Measurements from ENCODE around the gene TCP11L2. TPM values are rescaled to one million over a fixed set of nuclear protein-coding genes. Genes with fewer than 3 reads are reported as not detected.

Gene TCP11L2
- total RNA-seq, 2 experiments from 2014 or later: 5.9 to 6.4 TPM

- ATAC-seq: no peak
- H3K4me3 Mint-ChIP-seq: no peak overlapping the region
- H3K36me3 Mint-ChIP-seq (ENCODE audit: low read depth): no peaks in the 10 kb centered on the region
- H3K27ac Mint-ChIP-seq: no peak overlapping the region
- ChIA-PET CTCF (interaction anchor here (1.3 to 1.4 kb wide), 2 partner anchors 25 to 105 kb away, joined by 3 read pairs; no protein-coding TSS in a partner anchor), POLR2A (no interaction called here)
- H3K4me1 Mint-ChIP-seq (ENCODE audit: low read depth): no peaks in the 10 kb centered on the region
- no peaks in the 10 kb centered on the region for H3K27me3 Mint-ChIP-seq (ENCODE audit: low read depth)
- H3K9me3 Mint-ChIP-seq (ENCODE audit: insufficient read depth): no peaks in the 10 kb centered on the region
- DNase-seq: no peak
Measured at GRCh38 chr12:106331599-106331998, 29.1 kb downstream of the TCP11L2 start.

DNA sequence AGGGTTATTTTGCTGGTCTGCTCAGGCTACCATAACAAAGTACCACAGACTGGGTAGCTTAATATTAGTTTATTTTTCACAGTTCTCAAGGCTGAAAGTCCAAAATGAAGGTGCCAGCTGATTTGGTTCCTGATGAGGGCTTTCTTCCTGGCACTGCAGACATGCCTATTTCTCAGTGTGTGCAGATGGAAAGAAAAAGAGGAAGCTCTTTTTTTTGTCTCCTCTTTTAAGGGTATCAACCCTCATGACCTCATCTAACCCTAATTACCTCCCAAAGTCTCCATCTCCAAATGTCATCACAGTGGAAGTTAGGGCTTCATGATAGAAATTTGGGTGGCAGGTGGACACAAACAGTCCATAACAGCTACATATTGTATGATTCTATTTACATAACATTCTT, 30.0 kb downstream of the TCP11L2 start:
- ATAC-seq (no peak), DNase-seq (no peak)
- Mint-ChIP-seq H3K36me3 (ENCODE audit: low read depth) (no peaks in the 10 kb centered on the region), H3K4me3 (no peak overlapping the region), H3K4me1 (ENCODE audit: low read depth) (no peaks in the 10 kb centered on the region), H3K27ac (no peak overlapping the region), H3K27me3 (ENCODE audit: low read depth) (no peaks in the 10 kb centered on the region), H3K9me3 (ENCODE audit: insufficient read depth) (no peaks in the 10 kb centered on the region)
- CTCF ChIA-PET: interaction anchor here (1.3 to 1.4 kb wide), 3 partner anchors 24 to 106 kb away, joined by 3 to 5 read pairs (median 3); partner anchors contain the start of gene POLR3B
- POLR2A ChIA-PET: no interaction called here

DNA sequence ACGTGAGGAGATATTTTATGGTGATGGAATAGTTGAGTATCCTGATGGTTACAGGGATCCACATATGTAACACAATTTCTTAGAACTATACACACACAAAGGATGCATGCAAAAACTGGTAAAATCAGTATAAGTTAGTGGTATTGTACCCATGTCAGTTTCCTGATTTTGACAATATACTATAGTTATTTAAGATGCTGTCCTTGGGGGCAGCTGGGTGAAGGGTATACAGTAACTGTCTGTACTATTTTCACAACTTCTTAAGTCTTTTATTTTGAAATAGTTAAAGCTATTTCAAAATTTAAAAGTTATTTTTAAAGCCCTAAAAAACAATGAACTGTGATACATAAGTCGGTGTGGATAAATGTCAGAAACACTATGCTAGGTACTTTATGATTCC, 30.5 kb downstream of the TCP11L2 start:
- ChIA-PET CTCF (interaction anchor here (1.3 kb wide), 2 partner anchors 25 to 106 kb away, joined by 3 to 5 read pairs; partner anchors contain the start of gene POLR3B), POLR2A (no interaction called here)
- no peaks in the 10 kb centered on the region for H3K36me3 Mint-ChIP-seq (ENCODE audit: low read depth)
- no peak overlapping the region for H3K4me3 Mint-ChIP-seq
- H3K27ac Mint-ChIP-seq: no peak overlapping the region
- no peaks in the 10 kb centered on the region for H3K4me1 Mint-ChIP-seq (ENCODE audit: low read depth)
- DNase-seq: no peak
- no peaks in the 10 kb centered on the region for H3K9me3 Mint-ChIP-seq (ENCODE audit: insufficient read depth)
- no peak for ATAC-seq
- H3K27me3 Mint-ChIP-seq (ENCODE audit: low read depth): no peaks in the 10 kb centered on the region

DNA sequence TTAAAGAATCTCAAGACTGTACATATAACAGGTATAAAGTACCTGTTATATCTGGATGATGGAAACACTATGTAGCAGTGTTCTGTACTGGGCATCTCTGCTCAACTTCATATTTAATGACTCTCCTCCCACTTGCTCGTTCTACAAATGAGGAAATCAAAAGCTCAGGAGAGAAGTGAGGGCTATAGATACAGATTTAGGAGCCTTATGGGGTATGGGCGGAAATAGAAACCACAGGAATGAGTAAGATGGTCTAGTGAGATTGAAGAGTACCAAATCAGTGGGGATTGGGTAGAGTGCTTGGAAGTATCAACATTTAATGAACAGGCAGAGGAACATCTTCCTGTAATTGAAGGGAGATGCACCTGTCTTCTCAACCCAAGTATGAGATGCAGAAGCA, 31.2 kb downstream of the TCP11L2 start:
- no peaks in the 10 kb centered on the region for H3K4me1 Mint-ChIP-seq (ENCODE audit: low read depth)
- DNase-seq (no peak), ATAC-seq (no peak)
- H3K36me3 Mint-ChIP-seq (ENCODE audit: low read depth): no peaks in the 10 kb centered on the region
- no peak overlapping the region for H3K27ac Mint-ChIP-seq
- ChIA-PET CTCF (no interaction called here), POLR2A (no interaction called here)
- H3K27me3 Mint-ChIP-seq (ENCODE audit: low read depth): no peaks in the 10 kb centered on the region
- H3K9me3 Mint-ChIP-seq (ENCODE audit: insufficient read depth): no peaks in the 10 kb centered on the region
- H3K4me3 Mint-ChIP-seq: no peak overlapping the region

- Mint-ChIP-seq H3K4me1 (ENCODE audit: low read depth) (no peaks in the 10 kb centered on the region), H3K4me3 (no peak overlapping the region), H3K27me3 (ENCODE audit: low read depth) (no peaks in the 10 kb centered on the region), H3K36me3 (ENCODE audit: low read depth) (no peaks in the 10 kb centered on the region), H3K27ac (no peak overlapping the region), H3K9me3 (ENCODE audit: insufficient read depth) (no peaks in the 10 kb centered on the region)
- CTCF ChIA-PET: interaction anchor here (1.3 to 3.1 kb wide), 3 partner anchors 16 to 115 kb away, joined by 3 to 16 read pairs (median 5); partner anchors contain the start of gene POLR3B
- DNase-seq (no peak), ATAC-seq (no peak)
- POLR2A ChIA-PET: interaction anchor here (1.0 kb wide), 1 partner anchor 40 kb away, joined by 3 read pairs; no protein-coding TSS in a partner anchor
Measured at GRCh38 chr12:106341086-106341877, 38.7 kb downstream of the TCP11L2 start.

DNA sequence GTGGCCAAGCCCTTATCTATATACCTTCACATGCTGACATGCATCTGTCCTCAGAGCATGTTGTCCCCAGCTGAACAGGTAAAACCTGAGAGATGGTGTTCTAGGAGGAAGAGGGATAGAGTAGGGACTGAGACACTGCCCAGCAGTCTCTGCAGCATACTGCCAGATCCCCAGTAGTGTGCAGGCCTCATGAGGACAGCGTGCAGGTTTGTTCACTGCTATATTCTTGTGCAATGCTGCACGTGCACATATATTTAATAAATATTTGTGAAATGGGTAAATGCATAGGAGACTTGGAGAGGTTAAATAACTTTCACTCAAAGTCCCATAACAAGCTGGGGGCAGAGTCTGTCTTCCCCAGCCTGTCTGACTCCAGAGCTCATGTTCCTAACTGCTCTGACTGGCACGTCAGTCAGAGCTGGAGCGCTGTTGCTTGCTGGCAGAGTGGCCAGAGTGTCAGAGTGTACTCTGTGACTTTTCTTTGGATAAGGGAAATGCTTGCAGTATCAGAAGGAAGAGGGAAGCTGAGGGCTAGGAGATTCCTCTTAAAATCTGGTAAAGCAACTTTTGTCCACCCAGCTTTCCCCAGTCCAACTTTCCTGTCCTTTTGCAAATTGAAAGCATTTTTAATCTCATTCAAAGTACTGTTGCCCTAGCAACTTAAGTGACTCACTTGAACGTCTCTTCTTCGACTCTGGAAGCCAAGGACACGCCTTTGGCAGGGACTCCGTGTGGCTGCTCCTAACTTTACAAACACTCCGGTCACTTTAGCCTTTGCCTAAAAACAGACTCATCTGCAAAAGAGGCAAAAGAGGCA, 40.1 kb downstream of the TCP11L2 start:
- Mint-ChIP-seq H3K9me3 (ENCODE audit: insufficient read depth) (no peaks in the 10 kb centered on the region), H3K36me3 (ENCODE audit: low read depth) (no peaks in the 10 kb centered on the region), H3K27me3 (ENCODE audit: low read depth) (no peaks in the 10 kb centered on the region), H3K4me1 (ENCODE audit: low read depth) (no peaks in the 10 kb centered on the region), H3K4me3 (no peak overlapping the region), H3K27ac (no peak overlapping the region)
- ChIA-PET POLR2A (interaction anchor here (0.6 to 1.0 kb wide), 2 partner anchors 41 to 42 kb away, joined by 3 read pairs; no protein-coding TSS in a partner anchor), CTCF (interaction anchor here (3.1 kb wide), 1 partner anchor 14 kb away, joined by 16 read pairs; the partner anchor contains the start of gene POLR3B)
- ATAC-seq: no peak
- DNase-seq: no peak

- no peaks in the 10 kb centered on the region for H3K36me3 Mint-ChIP-seq (ENCODE audit: low read depth)
- H3K27me3 Mint-ChIP-seq (ENCODE audit: low read depth): no peaks in the 10 kb centered on the region
- H3K27ac Mint-ChIP-seq: no peak overlapping the region
- H3K9me3 Mint-ChIP-seq (ENCODE audit: insufficient read depth): no peaks in the 10 kb centered on the region
- no peak for ATAC-seq
- no peak overlapping the region for H3K4me3 Mint-ChIP-seq
- ChIA-PET POLR2A (interaction anchor here (0.6 kb wide), 1 partner anchor 42 kb away, joined by 3 read pairs; no protein-coding TSS in a partner anchor), CTCF (no interaction called here)
- no peak for DNase-seq
- no peaks in the 10 kb centered on the region for H3K4me1 Mint-ChIP-seq (ENCODE audit: low read depth)
Measured at GRCh38 chr12:106343214-106343528, 40.6 kb downstream of the TCP11L2 start.

DNA sequence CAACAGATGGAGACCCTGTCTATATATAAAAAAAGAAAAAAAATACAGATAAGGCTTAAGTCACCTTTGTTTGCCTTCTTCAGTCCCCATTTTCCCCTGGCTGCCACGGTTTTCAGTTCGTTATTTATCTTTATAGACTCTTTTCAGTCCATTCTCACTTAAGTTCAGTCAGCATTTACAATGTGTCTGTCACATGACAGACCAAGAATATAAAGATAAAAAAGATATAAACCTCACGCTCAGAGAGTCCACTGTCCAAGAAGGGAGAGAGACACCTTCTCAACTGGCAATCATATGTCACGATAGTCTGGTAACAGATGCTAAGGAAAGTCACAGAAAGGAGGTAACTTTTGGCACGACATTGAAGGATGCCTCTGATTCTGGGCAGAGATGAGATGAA, 41.6 kb downstream of the TCP11L2 start:
- no peak overlapping the region for H3K4me3 Mint-ChIP-seq
- DNase-seq: no peak
- ChIA-PET POLR2A (no interaction called here), CTCF (no interaction called here)
- H3K27ac Mint-ChIP-seq: no peak overlapping the region
- no peaks in the 10 kb centered on the region for H3K9me3 Mint-ChIP-seq (ENCODE audit: insufficient read depth)
- no peaks in the 10 kb centered on the region for H3K27me3 Mint-ChIP-seq (ENCODE audit: low read depth)
- H3K36me3 Mint-ChIP-seq (ENCODE audit: low read depth): no peaks in the 10 kb centered on the region
- no peak for ATAC-seq
- no peaks in the 10 kb centered on the region for H3K4me1 Mint-ChIP-seq (ENCODE audit: low read depth)

GRCh38 chr12:106345746-106346145, 43.2 kb downstream of the TCP11L2 start:
- H3K9me3 Mint-ChIP-seq (ENCODE audit: insufficient read depth): no peaks in the 10 kb centered on the region
- ChIA-PET CTCF (interaction anchor here (0.7 to 2.2 kb wide), 5 partner anchors 10 to 122 kb away, joined by 3 to 15 read pairs (median 5); partner anchors contain the start of gene POLR3B), POLR2A (no interaction called here)

GRCh38 chr12:106348411-106348810, 45.9 kb downstream of the TCP11L2 start:
- ATAC-seq: no peak
- Mint-ChIP-seq H3K27me3 (ENCODE audit: low read depth) (peaks cover 4% of the 10 kb centered on the region), H3K4me3 (no peak overlapping the region), H3K27ac (no peak overlapping the region), H3K9me3 (ENCODE audit: insufficient read depth) (no peaks in the 10 kb centered on the region), H3K36me3 (ENCODE audit: low read depth) (no peaks in the 10 kb centered on the region), H3K4me1 (ENCODE audit: low read depth) (no peaks in the 10 kb centered on the region)
- CTCF ChIA-PET: interaction anchor here (0.9 to 1.6 kb wide), 2 partner anchors 9 to 121 kb away, joined by 4 to 8 read pairs; partner anchors contain the start of gene POLR3B
- POLR2A ChIA-PET: no interaction called here
- DNase-seq: no peak

More at GRCh38 chr12:106345746-106346145, 43.2 kb downstream of the TCP11L2 start:
- Mint-ChIP-seq H3K27me3 (ENCODE audit: low read depth) (peaks cover 2% of the 10 kb centered on the region), H3K27ac (no peak overlapping the region), H3K4me3 (no peak overlapping the region), H3K36me3 (ENCODE audit: low read depth) (no peaks in the 10 kb centered on the region), H3K4me1 (ENCODE audit: low read depth) (no peaks in the 10 kb centered on the region)
- ATAC-seq (peak; percentile 39), DNase-seq (no peak)

GRCh38 chr12:106353175-106353574, 50.6 kb downstream of the TCP11L2 start:
- H3K4me1 Mint-ChIP-seq (ENCODE audit: low read depth): peaks cover 8% of the 10 kb centered on the region
- H3K9me3 Mint-ChIP-seq (ENCODE audit: insufficient read depth): no peaks in the 10 kb centered on the region
- peaks cover 4% of the 10 kb centered on the region for H3K27me3 Mint-ChIP-seq (ENCODE audit: low read depth)
- DNase-seq: no peak
- H3K36me3 Mint-ChIP-seq (ENCODE audit: low read depth): peaks cover 2% of the 10 kb centered on the region
- ChIA-PET CTCF (no interaction called here), POLR2A (no interaction called here)
- H3K4me3 Mint-ChIP-seq: no peak overlapping the region
- no peak overlapping the region for H3K27ac Mint-ChIP-seq
- ATAC-seq: no peak
